ENCODE measurements around the gene PPP1R8.
"Not testable (repeated sequence)": the region's sequence is repeated elsewhere in the genome, so short reads cannot be mapped to it uniquely, and the experiment has no call there.

Gene PPP1R8

DNA sequence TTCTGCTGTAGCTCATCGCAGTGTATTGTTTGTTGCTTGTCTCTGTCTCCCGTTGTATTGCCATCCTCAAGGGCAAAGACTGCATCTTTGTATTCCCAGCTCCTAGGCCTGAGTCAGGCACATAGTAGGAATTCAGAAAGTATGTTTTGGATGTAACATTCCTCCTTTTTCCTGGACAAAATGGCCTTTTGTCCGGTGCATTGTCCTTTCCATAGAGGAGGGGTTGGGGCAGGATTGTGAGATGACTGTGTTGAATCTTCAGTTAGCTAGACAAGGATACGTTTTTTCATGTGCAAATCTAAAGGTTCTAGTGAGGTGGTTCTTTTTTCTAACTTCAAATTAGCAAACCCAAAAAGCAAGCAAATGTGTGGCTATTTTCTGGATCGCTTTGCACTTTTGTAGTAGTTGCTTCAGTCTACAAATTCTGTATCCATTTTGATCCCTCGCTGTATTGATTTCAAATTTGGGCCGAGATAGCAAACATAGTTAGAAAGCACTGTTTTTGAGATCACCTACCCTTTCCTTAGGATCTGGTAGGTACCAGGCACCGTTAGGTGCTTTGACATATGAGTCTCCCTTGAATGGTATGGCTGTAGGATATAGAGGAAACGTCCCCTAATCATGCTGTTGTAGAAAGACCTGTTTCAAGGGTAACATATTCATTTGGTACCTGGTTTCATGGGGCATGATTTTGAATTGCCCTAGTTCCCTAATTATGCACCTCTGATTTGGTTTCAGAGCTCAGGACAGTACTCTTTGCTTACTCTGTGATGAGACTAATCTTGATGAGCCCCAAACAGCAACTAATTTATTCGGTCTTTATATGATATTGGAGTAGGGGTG is 1.2 kb downstream of the PPP1R8 start:
- no peak for DNase-seq (ENCODE audit: low read depth in 2 of 3, low spot score in 1 of 3)

DNA sequence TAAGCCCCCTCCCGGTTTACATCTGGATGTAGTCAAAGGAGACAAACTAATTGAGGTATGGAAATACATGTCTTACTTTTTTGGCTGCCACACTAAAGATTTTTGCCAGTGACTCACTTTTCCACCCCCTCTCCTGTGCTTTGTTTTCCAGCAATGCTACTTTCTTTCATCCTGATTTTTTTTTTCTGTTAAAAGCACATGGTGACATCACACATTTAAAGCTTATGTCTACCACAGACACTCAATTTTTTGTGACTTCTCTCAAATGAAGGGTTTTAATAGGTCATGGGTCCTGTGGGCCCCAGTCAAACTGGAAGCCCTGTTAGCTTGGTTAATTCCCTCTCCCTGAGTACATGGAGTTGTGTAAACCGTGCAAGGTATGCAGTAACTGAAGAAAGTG is 2.2 kb downstream of the PPP1R8 start:
- DNase-seq (ENCODE audit: low read depth in 2 of 3, low spot score in 1 of 3), result no peak

GRCh38 chr1:27833470-27833869 is 2.9 kb downstream of the PPP1R8 start:
- DNase-seq (ENCODE audit: low read depth in 2 of 3, low spot score in 1 of 3), result no peak

DNA sequence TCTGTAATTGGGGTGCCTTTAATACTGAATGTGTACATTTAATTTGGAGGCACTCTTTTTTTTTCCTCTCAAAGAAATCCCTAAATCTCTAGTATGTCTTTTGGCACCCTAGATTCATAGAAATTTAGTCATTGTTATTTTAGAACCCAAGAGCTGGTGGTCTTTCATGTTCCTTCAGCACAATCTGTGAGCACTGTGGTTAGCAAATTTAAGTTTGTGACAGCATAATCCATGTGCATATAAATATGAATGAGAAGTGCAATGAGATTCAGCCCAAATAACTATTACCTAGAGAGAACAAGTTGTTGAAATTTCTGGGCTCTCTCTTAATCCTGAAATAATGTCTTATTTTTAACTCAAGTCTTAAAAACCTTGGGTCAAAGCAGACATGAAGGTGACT is 4.5 kb downstream of the PPP1R8 start:
- DNase-seq (ENCODE audit: low read depth in 2 of 3, low spot score in 1 of 3), result no peak

GRCh38 chr1:27835501-27835900 is 4.9 kb downstream of the PPP1R8 start:
- DNase-seq (ENCODE audit: low read depth in 2 of 3, low spot score in 1 of 3), result no peak

- no peak for DNase-seq (ENCODE audit: low read depth in 2 of 3, low spot score in 1 of 3)
These were observed 19.4 kb downstream of the PPP1R8 start for GRCh38 chr1:27849951-27850350.

DNA sequence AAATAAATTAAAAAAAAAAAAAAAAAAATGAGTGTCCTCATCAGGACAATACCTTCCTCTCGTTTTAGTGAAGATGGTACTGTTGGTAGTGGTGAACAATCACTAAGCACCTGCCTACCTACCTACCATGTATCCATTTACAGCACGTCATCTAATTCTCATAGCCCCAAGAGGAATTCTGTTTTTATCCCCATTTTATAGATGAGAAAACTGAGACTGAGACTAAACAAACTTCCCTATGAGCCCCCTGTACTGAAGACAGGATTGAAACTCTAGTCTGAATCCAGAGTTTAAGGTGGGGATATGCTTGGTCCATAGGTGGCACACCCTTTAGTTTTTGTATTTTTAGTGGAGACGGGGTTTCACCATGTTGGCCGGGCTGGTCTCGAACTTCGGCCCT is 24.5 kb downstream of the PPP1R8 start:
- no peak for DNase-seq (ENCODE audit: low read depth in 2 of 3, low spot score in 1 of 3)

DNA sequence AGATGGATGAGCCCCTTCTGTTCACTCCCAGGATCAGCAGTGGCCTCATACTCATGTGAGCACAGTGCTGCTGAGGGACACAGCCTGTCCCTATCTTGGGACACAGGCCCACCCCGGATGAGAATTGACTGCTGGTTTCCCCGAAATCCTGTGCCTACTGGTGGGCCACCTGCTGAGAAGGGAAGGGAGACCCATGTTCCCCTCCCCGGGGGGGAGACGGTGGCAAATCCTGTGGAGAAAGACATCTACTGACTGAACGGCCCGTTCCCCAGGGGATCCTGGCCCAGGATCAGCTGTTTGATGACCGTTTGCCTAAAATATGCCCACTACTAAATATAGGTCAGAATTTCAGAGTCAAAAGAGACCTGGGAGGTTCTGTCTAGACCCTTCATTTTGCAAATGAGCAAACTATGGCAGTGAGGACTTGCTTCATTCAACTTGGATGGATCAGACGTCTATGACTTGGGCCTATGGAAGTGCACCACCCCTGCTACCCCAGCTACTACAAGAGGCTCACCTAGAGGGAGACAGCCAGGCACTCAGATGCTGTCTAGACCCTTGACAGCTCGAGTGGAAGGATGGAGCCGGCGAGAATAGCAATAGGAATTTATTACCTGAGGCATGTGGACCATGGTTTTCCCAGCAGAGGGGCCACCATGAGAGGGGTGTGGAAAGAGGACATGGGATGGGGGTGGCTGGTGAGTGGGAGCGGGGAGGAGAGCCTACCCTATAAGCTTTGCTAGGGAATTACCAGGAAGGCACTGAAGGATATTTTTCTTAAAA is 26.2 kb downstream of the PPP1R8 start:
- no peak for DNase-seq (ENCODE audit: low read depth in 2 of 3, low spot score in 1 of 3)

DNA sequence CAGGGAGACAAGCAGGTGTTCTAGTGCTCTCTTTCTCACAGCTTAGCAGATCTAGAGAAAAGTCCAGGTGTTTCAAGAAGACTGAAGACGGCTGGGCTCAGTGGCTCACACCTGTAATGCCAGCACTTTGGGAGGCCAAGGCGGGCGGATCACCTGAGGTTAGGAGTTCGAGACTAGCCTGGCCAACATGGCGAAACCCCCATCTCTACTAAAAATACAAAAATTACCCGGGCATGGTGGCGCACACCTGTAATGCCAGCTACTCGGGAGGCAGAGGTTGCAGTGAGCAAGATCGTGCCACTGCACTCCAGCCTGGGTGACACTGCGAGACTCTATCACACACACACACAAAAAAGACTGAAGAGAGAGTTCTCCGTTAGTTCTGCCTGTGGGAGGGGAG is 27.0 kb downstream of the PPP1R8 start:
- DNase-seq (ENCODE audit: low read depth in 2 of 3, low spot score in 1 of 3), result not testable (repeated sequence)

DNA sequence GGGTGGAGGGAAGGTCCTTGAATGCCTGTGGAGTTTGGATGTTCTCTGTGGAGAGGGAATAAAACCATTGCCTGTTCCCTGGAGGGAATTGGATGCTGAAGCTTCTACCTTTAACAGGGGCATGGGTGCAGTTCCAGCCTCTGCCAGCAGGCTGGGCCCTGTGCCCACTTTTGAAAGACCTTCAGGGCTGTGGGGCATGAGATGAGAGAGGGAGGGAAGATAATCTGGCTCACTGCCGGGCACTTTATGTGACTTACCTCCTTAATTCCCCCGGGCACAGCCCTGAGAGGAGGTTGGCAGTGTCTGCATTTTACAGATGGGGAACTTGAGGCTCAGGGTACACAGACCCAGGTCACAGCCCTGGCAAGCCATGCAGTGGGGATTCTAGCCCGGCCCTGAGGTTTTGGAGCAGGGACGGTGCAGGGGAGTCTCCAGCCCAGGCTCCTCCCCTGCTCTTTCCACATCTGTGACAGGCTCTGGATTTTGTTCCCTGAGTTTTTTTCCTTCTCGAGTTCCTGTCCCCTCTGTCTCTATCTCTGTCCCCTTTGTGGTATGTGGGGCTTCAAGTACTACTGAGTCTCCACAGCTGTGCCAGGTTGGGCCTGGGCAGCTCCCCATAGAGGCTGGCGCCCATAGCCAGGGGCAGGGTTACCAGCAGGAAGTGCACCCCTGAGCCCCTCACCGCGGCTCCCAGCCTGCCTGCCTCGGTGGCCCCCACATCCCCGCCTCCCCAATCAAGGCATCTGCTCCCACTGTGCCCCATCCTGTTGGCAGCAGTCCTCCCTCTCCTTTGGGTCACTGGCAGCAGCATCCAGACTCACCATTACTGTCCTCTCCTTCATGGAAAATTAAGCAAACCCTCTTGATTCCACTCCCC is 27.7 kb downstream of the PPP1R8 start:
- DNase-seq (ENCODE audit: low read depth in 2 of 3, low spot score in 1 of 3), result peak; percentile 68 to 77 (median 72)

- DNase-seq (ENCODE audit: low read depth in 2 of 3, low spot score in 1 of 3), result no peak
These were observed 28.5 kb downstream of the PPP1R8 start for GRCh38 chr1:27858949-27859576.

GRCh38 chr1:27861436-27861835 is 30.9 kb downstream of the PPP1R8 start:
- no peak for DNase-seq (ENCODE audit: low read depth in 2 of 3, low spot score in 1 of 3)

DNA sequence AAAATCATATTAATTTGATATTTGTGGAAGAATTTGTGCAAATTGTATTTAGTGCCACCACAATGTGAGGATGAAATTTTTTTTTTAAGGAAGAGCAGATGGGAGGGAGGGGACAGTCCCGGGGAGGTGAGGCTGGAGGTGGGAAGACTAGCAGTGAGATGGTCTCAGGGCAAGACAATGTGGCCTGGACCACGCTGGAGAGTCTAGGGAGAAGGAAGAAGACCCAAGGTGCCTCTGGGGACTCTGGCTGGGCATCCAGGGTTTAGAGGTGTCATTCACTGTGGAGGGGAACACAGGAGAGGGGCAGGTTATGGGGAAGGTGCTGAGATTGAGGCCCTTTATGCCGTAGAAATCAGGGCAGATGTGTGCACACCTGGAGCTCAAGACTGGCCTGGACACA is 31.4 kb downstream of the PPP1R8 start:
- DNase-seq (ENCODE audit: low read depth in 2 of 3, low spot score in 1 of 3), result no peak

DNA sequence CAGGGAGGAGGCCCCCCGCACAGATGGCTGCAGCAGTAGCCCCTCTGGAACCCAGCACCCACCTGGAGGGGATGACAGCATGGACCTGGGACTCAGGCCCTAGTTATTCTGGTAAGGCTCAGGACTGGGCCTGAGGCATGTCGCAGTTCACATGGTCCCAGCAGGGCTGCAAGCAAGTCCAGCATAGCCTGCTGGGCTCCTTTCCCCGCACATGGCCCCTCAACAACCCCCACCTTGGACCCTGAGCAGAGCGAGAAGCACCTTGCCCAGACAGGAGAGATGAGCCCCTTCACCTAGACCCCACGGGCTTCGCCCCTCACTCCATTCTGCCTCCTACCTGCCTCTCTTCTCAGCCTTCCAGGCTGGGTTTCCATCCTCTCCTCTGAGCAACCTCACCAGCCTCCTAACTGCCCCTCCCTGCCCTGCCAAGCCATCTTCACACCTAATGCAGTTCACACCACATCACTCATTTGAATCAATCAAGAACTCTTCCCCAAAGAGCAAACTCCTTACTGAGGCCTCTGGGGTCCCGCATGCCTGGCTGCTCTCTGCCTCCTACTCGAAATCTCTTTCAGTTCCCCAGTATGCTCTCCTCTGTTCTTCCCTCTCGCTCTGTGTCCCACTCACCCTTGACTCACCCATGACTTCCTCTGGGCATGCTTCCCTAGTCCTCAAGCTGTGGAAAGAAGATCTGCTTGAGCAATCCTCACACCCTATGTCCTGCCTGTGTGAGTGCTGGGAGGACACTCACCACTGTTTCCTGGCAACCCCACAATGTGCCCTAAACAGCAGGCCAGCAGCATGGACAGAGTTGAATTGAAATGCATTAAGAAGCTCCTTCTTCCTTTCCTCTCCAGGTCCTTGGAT is 32.3 kb downstream of the PPP1R8 start:
- DNase-seq (ENCODE audit: low read depth in 2 of 3, low spot score in 1 of 3), result no peak

- DNase-seq (ENCODE audit: low read depth in 2 of 3, low spot score in 1 of 3), result no peak
These were observed 32.9 kb downstream of the PPP1R8 start for GRCh38 chr1:27863538-27863915.

- no peak for DNase-seq (ENCODE audit: low read depth in 2 of 3, low spot score in 1 of 3)
These were observed 33.8 kb downstream of the PPP1R8 start for GRCh38 chr1:27864264-27864895.

DNA sequence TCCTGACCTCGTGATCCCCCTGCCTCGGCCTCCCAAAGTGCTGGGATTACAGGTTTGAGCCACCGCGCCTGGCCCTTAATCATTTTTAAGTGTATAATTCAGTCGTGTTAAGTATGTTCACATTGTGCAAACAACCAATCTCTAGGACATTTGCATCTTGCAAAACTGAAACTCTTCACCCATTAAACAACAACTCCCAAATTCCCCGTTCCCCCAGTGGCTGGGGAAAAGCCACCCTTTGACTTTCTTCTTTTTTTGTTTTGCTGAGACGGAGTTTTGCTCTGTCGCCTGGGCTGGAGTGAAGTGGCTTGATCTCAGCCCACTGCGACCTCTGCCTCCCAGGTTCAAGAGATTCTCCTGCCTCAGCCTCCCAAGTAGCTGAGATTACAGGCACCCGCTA is 35.2 kb downstream of the PPP1R8 start:
- no peak for DNase-seq (ENCODE audit: low read depth in 2 of 3, low spot score in 1 of 3)

GRCh38 chr1:27868556-27868931 is 38.0 kb downstream of the PPP1R8 start:
- no peak for DNase-seq (ENCODE audit: low read depth in 2 of 3, low spot score in 1 of 3)

- DNase-seq (ENCODE audit: low read depth in 2 of 3, low spot score in 1 of 3), result peak in 1 of 3 donors; percentile 48
These were observed 38.5 kb downstream of the PPP1R8 start for GRCh38 chr1:27868932-27869718.

Measured in stimulated activated CD4-positive, alpha-beta T cell treated with anti-CD3 and anti-CD28 coated beads, Interleukin-12 subunit alpha, Interleukin-12 subunit beta, amount 100 ng/mL, for 48 hours (primary cell).